GM12872 (cell line): ENCODE measurements around the gene TGFBI.

Experiments
- TF ChIP-seq, protein P1 (sequence below): IDR thresholded peaks from 3 replicates; pipeline ENCODE4 v1.5.1; 2011; ENCODE audit warnings: low read depth, mild to moderate bottlenecking, low read length, moderate library complexity; ENCODE audit not compliant: insufficient read depth

The TGFBI gene

GRCh38 chr5:136020001-136020382, 8.8 kb upstream of the TGFBI start:
- TF ChIP-seq, protein P1, sequence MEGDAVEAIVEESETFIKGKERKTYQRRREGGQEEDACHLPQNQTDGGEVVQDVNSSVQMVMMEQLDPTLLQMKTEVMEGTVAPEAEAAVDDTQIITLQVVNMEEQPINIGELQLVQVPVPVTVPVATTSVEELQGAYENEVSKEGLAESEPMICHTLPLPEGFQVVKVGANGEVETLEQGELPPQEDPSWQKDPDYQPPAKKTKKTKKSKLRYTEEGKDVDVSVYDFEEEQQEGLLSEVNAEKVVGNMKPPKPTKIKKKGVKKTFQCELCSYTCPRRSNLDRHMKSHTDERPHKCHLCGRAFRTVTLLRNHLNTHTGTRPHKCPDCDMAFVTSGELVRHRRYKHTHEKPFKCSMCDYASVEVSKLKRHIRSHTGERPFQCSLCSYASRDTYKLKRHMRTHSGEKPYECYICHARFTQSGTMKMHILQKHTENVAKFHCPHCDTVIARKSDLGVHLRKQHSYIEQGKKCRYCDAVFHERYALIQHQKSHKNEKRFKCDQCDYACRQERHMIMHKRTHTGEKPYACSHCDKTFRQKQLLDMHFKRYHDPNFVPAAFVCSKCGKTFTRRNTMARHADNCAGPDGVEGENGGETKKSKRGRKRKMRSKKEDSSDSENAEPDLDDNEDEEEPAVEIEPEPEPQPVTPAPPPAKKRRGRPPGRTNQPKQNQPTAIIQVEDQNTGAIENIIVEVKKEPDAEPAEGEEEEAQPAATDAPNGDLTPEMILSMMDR: no peak

GRCh38 chr5:136020383-136021015, 8.3 kb upstream of the TGFBI start:
- TF ChIP-seq, protein P1: no peak

DNA sequence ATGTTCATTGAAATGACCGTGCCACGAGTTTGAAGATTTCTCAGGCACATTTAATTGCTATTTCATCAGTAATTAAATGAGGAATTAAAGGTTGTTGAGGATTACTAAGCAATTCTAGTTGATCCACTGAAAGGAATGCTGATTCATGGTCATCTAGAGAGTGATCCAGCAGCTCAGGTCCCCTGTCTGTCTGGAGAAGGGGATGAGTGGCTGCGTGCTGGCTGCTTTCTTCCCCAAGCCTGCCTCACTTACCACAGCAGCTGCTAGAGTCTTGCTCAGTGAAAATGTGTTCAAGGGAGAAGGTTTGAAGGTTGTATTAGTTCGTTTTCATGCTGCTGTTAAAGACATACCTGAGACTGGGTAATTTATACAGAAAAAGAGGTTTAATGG, 7.8 kb upstream of the TGFBI start:
- TF ChIP-seq, protein P1: no peak

DNA sequence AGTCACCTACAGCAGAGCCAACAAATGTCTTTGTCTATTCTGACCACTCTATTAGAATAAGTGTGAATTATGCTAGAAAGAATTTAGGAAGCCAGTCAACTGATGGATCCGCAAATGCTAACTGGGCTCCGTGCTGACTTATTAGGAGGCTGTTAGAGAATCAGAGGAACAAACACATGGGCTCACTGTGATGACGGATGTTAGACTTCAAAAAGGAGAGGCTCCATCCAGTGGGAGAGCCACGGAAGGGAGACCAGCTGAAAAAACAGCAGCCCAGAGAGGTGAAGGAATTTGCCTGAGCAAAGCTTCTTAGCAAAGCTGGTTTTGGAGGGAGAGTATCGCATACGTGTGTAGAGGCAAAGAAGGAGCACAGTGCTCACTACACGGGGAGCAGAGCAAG, 5.8 kb upstream of the TGFBI start:
- TF ChIP-seq, protein P1: no peak

- TF ChIP-seq, protein P1: no peak
These were observed 4.7 kb upstream of the TGFBI start for GRCh38 chr5:136023958-136024541.

DNA sequence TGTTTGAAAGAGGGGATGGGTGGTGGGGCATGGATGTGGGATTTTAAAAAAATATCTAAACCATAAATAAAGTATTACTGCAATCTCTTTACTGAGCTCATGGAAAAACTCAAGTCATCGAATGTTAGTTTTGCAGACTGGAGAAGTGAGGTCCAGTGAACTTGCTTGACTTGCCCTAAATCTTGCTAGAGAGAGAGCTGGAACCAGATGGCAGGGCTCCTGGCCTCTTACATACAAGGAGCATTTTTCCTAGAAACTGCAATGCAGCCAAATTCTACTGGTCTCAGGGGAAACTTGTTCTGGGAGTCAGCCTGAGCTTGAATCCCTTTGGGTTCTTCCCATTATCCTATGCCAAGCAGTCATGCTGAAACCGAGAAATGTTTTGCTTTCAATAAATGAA, 2.9 kb upstream of the TGFBI start:
- TF ChIP-seq, protein P1: no peak

DNA sequence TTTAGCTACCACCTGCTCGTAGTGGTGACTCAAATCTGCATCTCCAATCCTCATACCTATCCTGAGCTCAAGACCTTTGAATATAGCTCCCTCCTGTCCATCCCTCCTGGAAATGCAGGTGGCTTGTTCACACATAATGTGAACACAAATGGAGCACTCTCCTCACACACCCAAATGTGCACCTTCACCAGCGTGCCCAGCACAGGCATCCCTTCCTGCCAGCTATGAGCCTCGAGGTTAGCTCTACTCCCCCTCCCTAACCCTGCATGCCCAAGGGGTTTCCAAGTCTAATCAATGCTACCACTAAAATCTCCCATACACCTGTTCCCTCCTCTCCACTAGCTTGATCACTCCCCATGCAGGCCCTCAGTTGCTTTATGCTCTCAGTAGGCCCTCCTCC, 2.2 kb upstream of the TGFBI start:
- TF ChIP-seq, protein P1: no peak

DNA sequence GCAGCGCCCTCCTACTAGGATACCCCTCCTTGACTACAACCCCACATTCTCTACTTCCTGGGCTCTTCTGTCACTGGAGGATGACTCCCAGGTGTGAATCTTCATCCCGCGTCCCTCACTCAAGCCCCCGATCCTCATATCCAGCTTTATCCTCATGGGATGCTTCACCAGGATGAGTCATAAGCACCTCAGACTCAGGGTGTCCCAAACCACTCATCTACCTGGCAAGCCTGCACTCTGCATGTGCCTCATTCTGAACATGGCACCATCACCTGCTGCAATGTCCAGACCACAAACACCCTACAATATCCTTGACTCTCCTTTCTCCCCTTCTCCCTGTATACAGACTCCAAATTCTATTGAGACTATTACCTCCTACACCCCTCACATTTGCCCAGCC, 1.5 kb upstream of the TGFBI start:
- TF ChIP-seq, protein P1: no peak
